Colonic mucosa (tissue), 4 donors: ENCODE results near the gene MPRIP. TPM values are rescaled to one million over a fixed set of nuclear protein-coding genes. Genes with fewer than 3 reads are reported as not detected.
"Not testable (repeated sequence)": the region's sequence is repeated elsewhere in the genome, so short reads cannot be mapped to it uniquely, and the experiment has no call there.

Experiments used
- DNase-seq: peaks from one replicate; pipeline ENCODE4 v3.0.0-alpha.2; 2020
- H3K27ac ChIP-seq: fragments of 200-600 bp; one replicate; pipeline ENCODE4 v1.8.0; 2021
- H3K27me3 ChIP-seq: fragments of 200-600 bp; one replicate; pipeline ENCODE4 v1.8.0; 2021
- H3K36me3 ChIP-seq: fragments of 200-600 bp; one replicate; pipeline ENCODE4 v1.8.0; 2021
- H3K4me1 ChIP-seq: fragments of 200-600 bp; one replicate; pipeline ENCODE4 v1.8.0; 2021; ENCODE audit warnings: mild to moderate bottlenecking
- H3K4me3 ChIP-seq: fragments of 200-600 bp; one replicate; pipeline ENCODE4 v1.8.0; 2021
- H3K9ac ChIP-seq, 2 donors: one replicate each; pipeline ENCODE4 v1.7.0; 2013; ENCODE audit warnings: control low read depth in 2 of 2, low read depth in 2 of 2, low read length in 2 of 2
- H3K9me3 ChIP-seq: fragments of 200-600 bp; one replicate; pipeline ENCODE4 v1.8.0; 2021
- intact Hi-C: fragments of 100-400 bp; cut with DNase I; formaldehyde crosslinking; loops from one replicate; pipeline ENCODE4 v1.14.1; 2022
- total RNA-seq, 2 donors: library from RNA; stranded (reverse); fragmentation: NEBNext Ultra II Directional in 1 of 2; extraction: Animal tissue kit (Norgen Biotek cat#: 25700) in 1 of 2; gene quantifications; one replicate each; pipeline ENCODE4 v1.2.1, GENCODE V29; 2021
- TF ChIP-seq, protein P1 (sequence below): fragments of 200-600 bp; IDR thresholded peaks from one replicate; pipeline ENCODE4 v1.8.0; 2022; ENCODE audit warnings: antibody characterized with exemption, mild to moderate bottlenecking
- donor health status: healthy.
- donor health status: DM: no; HTN: no; CAD: no.
- donor health status: DM: no; HTN: no; CAD: no.

The MPRIP gene
- total RNA-seq, 2 donors from 2014 or later = 146 to 211 TPM

DNA sequence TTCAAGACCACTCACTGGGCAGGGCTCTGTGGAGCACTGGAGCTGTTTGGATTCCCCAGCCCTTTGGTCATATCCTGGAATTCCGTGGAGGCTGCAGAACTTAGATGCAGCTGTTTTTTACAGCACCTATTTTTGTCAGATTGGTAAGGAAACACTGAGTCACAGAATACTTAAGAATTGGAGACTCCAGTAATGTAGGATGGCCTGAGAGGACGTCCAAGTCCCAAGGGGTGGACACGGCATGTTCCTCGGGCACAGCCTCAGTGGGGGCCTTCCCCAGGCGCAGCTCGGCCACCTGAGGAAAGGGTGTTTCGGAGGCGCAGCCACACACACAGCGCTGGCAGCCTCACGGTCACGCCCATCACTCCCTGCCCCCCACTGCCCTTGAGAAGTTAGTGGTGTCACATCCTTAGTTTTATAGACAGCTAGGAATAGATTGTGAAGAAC lies 149.1 kb downstream of the MPRIP start:
- Histone ChIP-seq H3K36me3 (no peaks in the 10 kb centered on the region), H3K27ac (peak overlapping the region; percentile 34), H3K4me3 (no peak overlapping the region), H3K27me3 (no peaks in the 10 kb centered on the region), H3K4me1 (no peaks in the 10 kb centered on the region), H3K9me3 (no peaks in the 10 kb centered on the region), H3K9ac (no peak overlapping the region)
- intact Hi-C loops = no loop called here
- DNase-seq = no peak
- TF ChIP-seq, protein P1, sequence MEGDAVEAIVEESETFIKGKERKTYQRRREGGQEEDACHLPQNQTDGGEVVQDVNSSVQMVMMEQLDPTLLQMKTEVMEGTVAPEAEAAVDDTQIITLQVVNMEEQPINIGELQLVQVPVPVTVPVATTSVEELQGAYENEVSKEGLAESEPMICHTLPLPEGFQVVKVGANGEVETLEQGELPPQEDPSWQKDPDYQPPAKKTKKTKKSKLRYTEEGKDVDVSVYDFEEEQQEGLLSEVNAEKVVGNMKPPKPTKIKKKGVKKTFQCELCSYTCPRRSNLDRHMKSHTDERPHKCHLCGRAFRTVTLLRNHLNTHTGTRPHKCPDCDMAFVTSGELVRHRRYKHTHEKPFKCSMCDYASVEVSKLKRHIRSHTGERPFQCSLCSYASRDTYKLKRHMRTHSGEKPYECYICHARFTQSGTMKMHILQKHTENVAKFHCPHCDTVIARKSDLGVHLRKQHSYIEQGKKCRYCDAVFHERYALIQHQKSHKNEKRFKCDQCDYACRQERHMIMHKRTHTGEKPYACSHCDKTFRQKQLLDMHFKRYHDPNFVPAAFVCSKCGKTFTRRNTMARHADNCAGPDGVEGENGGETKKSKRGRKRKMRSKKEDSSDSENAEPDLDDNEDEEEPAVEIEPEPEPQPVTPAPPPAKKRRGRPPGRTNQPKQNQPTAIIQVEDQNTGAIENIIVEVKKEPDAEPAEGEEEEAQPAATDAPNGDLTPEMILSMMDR = no peak

GRCh38 chr17:17191961-17192381 lies 149.7 kb downstream of the MPRIP start:
- no peak for DNase-seq
- Histone ChIP-seq H3K4me3 (no peak overlapping the region), H3K9me3 (no peaks in the 10 kb centered on the region), H3K4me1 (no peaks in the 10 kb centered on the region), H3K36me3 (no peaks in the 10 kb centered on the region), H3K27ac (peak overlapping the region; percentile 34), H3K9ac (no peak overlapping the region), H3K27me3 (no peaks in the 10 kb centered on the region)
- TF ChIP-seq, protein P1 = no peak
- intact Hi-C loops = no loop called here

- DNase-seq, H3K4me1 ChIP-seq, H3K27me3 ChIP-seq, H3K36me3 ChIP-seq, H3K27ac ChIP-seq, H3K9me3 ChIP-seq, intact Hi-C loops, H3K4me3 ChIP-seq, H3K9ac ChIP-seq: not testable (repeated sequence)
These were observed 153.2 kb downstream of the MPRIP start for GRCh38 chr17:17195466-17195865.

- Histone ChIP-seq H3K4me1 (no peaks in the 10 kb centered on the region), H3K9me3 (no peaks in the 10 kb centered on the region)
These were observed 154.5 kb downstream of the MPRIP start for GRCh38 chr17:17196776-17197175.

DNA sequence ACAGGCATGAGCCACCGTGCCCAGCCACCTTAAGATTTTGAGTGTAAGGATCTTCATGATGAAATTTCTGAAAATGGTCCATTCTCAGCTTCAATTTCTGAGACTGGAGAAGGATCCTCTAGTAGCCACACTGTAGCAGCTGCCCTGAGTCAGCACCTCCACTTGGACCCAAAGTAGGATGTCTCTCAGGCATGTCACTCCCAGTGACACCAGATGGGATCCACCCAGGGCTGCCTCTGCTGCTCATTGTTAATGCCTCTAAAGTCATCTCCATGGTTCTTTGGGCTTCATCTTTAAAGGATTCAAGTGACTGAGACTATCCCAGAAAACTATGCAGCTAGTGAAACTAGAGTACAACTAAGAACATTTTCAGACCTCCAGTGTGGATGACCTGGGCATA lies 156.0 kb downstream of the MPRIP start:
- Histone ChIP-seq H3K4me1 (no peaks in the 10 kb centered on the region), H3K9ac (no peak overlapping the region), H3K27ac (no peak overlapping the region), H3K36me3 (no peaks in the 10 kb centered on the region), H3K9me3 (no peaks in the 10 kb centered on the region), H3K4me3 (no peak overlapping the region), H3K27me3 (no peaks in the 10 kb centered on the region)
- intact Hi-C loops = no loop called here
- no peak for DNase-seq
- TF ChIP-seq, protein P1 = no peak

More at GRCh38 chr17:17196776-17197175, 154.5 kb downstream of the MPRIP start:
- Histone ChIP-seq H3K36me3 (no peaks in the 10 kb centered on the region), H3K9ac (no peak overlapping the region), H3K27me3 (no peaks in the 10 kb centered on the region), H3K27ac (no peak overlapping the region), H3K4me3 (no peak overlapping the region)
- intact Hi-C loops = no loop called here
- TF ChIP-seq, protein P1 = no peak
- no peak for DNase-seq

- Histone ChIP-seq H3K9me3 (no peaks in the 10 kb centered on the region), H3K9ac (no peak overlapping the region), H3K36me3 (no peaks in the 10 kb centered on the region), H3K4me1 (no peaks in the 10 kb centered on the region), H3K4me3 (no peak overlapping the region), H3K27ac (no peak overlapping the region), H3K27me3 (no peaks in the 10 kb centered on the region)
- TF ChIP-seq, protein P1 = no peak
- no peak for DNase-seq
- intact Hi-C loops = no loop called here
These were observed 158.1 kb downstream of the MPRIP start for GRCh38 chr17:17200311-17200710.
